Measurements from ENCODE around the gene VIM.

DNA sequence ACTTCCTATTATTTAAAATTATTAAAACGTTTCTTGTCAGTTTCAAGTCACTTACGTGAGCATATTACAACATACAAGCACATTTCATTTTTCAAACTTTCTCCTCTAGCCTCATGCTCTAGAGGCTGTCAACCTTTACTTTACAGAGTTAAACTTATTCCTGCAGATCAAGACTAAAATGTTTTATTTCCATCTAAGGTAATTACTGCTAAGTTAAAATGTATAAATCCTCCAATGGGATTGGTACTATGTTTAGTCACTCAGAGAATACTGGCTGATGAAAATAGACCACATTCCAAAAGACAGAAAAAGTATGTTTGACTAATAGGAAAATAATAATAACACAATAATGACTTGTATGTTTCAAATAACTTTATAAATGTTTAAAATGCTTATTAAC is 18.2 kb upstream of the VIM start:
- TF ChIP-seq, protein P1, sequence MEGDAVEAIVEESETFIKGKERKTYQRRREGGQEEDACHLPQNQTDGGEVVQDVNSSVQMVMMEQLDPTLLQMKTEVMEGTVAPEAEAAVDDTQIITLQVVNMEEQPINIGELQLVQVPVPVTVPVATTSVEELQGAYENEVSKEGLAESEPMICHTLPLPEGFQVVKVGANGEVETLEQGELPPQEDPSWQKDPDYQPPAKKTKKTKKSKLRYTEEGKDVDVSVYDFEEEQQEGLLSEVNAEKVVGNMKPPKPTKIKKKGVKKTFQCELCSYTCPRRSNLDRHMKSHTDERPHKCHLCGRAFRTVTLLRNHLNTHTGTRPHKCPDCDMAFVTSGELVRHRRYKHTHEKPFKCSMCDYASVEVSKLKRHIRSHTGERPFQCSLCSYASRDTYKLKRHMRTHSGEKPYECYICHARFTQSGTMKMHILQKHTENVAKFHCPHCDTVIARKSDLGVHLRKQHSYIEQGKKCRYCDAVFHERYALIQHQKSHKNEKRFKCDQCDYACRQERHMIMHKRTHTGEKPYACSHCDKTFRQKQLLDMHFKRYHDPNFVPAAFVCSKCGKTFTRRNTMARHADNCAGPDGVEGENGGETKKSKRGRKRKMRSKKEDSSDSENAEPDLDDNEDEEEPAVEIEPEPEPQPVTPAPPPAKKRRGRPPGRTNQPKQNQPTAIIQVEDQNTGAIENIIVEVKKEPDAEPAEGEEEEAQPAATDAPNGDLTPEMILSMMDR (conservative IDR thresholded peaks at IDR 0.05; ENCODE audit: low read depth in 2 of 2), result no peak
- TF ChIP-seq, protein P2, sequence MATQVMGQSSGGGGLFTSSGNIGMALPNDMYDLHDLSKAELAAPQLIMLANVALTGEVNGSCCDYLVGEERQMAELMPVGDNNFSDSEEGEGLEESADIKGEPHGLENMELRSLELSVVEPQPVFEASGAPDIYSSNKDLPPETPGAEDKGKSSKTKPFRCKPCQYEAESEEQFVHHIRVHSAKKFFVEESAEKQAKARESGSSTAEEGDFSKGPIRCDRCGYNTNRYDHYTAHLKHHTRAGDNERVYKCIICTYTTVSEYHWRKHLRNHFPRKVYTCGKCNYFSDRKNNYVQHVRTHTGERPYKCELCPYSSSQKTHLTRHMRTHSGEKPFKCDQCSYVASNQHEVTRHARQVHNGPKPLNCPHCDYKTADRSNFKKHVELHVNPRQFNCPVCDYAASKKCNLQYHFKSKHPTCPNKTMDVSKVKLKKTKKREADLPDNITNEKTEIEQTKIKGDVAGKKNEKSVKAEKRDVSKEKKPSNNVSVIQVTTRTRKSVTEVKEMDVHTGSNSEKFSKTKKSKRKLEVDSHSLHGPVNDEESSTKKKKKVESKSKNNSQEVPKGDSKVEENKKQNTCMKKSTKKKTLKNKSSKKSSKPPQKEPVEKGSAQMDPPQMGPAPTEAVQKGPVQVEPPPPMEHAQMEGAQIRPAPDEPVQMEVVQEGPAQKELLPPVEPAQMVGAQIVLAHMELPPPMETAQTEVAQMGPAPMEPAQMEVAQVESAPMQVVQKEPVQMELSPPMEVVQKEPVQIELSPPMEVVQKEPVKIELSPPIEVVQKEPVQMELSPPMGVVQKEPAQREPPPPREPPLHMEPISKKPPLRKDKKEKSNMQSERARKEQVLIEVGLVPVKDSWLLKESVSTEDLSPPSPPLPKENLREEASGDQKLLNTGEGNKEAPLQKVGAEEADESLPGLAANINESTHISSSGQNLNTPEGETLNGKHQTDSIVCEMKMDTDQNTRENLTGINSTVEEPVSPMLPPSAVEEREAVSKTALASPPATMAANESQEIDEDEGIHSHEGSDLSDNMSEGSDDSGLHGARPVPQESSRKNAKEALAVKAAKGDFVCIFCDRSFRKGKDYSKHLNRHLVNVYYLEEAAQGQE (IDR thresholded peaks at IDR 0.05; ENCODE audit: unreplicated experiment), result no peak
- TF ChIP-seq POLR2AphosphoS5 (IDR thresholded peaks at IDR 0.05; ENCODE audit: low read depth) (no peak), CREB1 (CRISPR knock-in tag; IDR thresholded peaks at IDR 0.05; ENCODE audit: low read depth) (no peak), EZH2 (IDR thresholded peaks at IDR 0.05; ENCODE audit: low read depth, unreplicated experiment) (no peak), JUNB (IDR thresholded peaks at IDR 0.05; ENCODE audit: unreplicated experiment) (no peak), EZH2phosphoT487 (IDR thresholded peaks at IDR 0.05; ENCODE audit: unreplicated experiment) (no peak), ZNF331 (CRISPR knock-in tag; IDR thresholded peaks at IDR 0.05; ENCODE audit: low read depth) (no peak), ZNF114 (CRISPR knock-in tag; IDR thresholded peaks at IDR 0.05) (no peak), STAT1 (IDR thresholded peaks at IDR 0.05; ENCODE audit: unreplicated experiment) (no peak)
- TF ChIP-seq, protein P3, sequence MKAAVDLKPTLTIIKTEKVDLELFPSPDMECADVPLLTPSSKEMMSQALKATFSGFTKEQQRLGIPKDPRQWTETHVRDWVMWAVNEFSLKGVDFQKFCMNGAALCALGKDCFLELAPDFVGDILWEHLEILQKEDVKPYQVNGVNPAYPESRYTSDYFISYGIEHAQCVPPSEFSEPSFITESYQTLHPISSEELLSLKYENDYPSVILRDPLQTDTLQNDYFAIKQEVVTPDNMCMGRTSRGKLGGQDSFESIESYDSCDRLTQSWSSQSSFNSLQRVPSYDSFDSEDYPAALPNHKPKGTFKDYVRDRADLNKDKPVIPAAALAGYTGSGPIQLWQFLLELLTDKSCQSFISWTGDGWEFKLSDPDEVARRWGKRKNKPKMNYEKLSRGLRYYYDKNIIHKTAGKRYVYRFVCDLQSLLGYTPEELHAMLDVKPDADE (IDR thresholded peaks at IDR 0.05), result no peak
- TF ChIP-seq, protein P4, sequence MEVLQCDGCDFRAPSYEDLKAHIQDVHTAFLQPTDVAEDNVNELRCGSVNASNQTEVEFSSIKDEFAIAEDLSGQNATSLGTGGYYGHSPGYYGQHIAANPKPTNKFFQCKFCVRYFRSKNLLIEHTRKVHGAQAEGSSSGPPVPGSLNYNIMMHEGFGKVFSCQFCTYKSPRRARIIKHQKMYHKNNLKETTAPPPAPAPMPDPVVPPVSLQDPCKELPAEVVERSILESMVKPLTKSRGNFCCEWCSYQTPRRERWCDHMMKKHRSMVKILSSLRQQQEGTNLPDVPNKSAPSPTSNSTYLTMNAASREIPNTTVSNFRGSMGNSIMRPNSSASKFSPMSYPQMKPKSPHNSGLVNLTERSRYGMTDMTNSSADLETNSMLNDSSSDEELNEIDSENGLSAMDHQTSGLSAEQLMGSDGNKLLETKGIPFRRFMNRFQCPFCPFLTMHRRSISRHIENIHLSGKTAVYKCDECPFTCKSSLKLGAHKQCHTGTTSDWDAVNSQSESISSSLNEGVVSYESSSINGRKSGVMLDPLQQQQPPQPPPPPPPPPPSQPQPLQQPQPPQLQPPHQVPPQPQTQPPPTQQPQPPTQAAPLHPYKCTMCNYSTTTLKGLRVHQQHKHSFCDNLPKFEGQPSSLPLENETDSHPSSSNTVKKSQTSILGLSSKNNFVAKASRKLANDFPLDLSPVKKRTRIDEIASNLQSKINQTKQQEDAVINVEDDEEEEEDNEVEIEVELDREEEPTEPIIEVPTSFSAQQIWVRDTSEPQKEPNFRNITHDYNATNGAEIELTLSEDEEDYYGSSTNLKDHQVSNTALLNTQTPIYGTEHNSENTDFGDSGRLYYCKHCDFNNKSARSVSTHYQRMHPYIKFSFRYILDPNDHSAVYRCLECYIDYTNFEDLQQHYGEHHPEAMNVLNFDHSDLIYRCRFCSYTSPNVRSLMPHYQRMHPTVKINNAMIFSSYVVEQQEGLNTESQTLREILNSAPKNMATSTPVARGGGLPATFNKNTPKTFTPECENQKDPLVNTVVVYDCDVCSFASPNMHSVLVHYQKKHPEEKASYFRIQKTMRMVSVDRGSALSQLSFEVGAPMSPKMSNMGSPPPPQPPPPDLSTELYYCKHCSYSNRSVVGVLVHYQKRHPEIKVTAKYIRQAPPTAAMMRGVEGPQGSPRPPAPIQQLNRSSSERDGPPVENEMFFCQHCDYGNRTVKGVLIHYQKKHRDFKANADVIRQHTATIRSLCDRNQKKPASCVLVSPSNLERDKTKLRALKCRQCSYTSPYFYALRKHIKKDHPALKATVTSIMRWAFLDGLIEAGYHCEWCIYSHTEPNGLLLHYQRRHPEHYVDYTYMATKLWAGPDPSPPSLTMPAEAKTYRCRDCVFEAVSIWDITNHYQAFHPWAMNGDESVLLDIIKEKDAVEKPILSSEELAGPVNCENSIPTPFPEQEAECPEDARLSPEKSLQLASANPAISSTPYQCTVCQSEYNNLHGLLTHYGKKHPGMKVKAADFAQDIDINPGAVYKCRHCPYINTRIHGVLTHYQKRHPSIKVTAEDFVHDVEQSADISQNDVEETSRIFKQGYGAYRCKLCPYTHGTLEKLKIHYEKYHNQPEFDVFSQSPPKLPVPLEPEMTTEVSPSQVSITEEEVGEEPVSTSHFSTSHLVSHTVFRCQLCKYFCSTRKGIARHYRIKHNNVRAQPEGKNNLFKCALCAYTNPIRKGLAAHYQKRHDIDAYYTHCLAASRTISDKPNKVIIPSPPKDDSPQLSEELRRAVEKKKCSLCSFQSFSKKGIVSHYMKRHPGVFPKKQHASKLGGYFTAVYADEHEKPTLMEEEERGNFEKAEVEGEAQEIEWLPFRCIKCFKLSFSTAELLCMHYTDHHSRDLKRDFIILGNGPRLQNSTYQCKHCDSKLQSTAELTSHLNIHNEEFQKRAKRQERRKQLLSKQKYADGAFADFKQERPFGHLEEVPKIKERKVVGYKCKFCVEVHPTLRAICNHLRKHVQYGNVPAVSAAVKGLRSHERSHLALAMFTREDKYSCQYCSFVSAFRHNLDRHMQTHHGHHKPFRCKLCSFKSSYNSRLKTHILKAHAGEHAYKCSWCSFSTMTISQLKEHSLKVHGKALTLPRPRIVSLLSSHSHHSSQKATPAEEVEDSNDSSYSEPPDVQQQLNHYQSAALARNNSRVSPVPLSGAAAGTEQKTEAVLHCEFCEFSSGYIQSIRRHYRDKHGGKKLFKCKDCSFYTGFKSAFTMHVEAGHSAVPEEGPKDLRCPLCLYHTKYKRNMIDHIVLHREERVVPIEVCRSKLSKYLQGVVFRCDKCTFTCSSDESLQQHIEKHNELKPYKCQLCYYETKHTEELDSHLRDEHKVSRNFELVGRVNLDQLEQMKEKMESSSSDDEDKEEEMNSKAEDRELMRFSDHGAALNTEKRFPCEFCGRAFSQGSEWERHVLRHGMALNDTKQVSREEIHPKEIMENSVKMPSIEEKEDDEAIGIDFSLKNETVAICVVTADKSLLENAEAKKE (CRISPR knock-in tag; IDR thresholded peaks at IDR 0.05), result no peak
